ENCODE results near the gene SSBP3.

- TF ChIP-seq GABPA (IDR thresholded peaks at IDR 0.05; ENCODE audit: low read depth) (no peak), POLR2AphosphoS5 (IDR thresholded peaks at IDR 0.05; ENCODE audit: low read depth) (no peak), CTCF (IDR thresholded peaks at IDR 0.05; ENCODE audit: insufficient read depth, low read length) (no peak)
Observed at GRCh38 chr1:54384918-54385726, 21.1 kb downstream of the SSBP3 start.

Measured in HL-60 (cell line).